MM.1S (cell line): ENCODE measurements around the gene CD86.

ENCODE experiments used
- DNase-seq: peaks from one replicate; pipeline ENCODE4 v3.0.0-alpha.2; 2015
- H2AFZ ChIP-seq: fragments of 300-600 bp; sonication (generic); 2 replicates; pipeline ENCODE4 v1.6.0; 2016; ENCODE audit warnings: antibody characterized with exemption, low read length
- H3F3A ChIP-seq: fragments of 300-600 bp; sonication (generic); 2 replicates; pipeline ENCODE4 v1.6.1; 2016; ENCODE audit warnings: mild to moderate bottlenecking, antibody characterized with exemption, low read length, moderate library complexity, mixed read lengths; ENCODE audit not compliant: insufficient read depth
- H3K27ac ChIP-seq: fragments of 300-600 bp; sonication (generic); 2 replicates; pipeline ENCODE4 v1.5.1; 2016; ENCODE audit warnings: mild to moderate bottlenecking, low read length
- H3K27me3 ChIP-seq: fragments of 300-600 bp; sonication (generic); replicated peaks from 2 replicates; pipeline ENCODE4 v1.6.0; 2016; ENCODE audit warnings: low read length; ENCODE audit not compliant: insufficient read depth
- H3K36me3 ChIP-seq: fragments of 300-600 bp; sonication (generic); replicated peaks from 2 replicates; pipeline ENCODE4 v1.6.1; 2016; ENCODE audit warnings: mild to moderate bottlenecking, low read length, mixed read lengths; ENCODE audit not compliant: insufficient read depth
- H3K4me1 ChIP-seq: fragments of 300-600 bp; sonication (generic); 2 replicates; pipeline ENCODE4 v1.6.1; 2016; ENCODE audit warnings: low read length, mixed read lengths
- H3K4me2 ChIP-seq: fragments of 300-600 bp; sonication (generic); 2 replicates; pipeline ENCODE4 v1.6.0; 2016; ENCODE audit warnings: low read depth, low read length
- H3K4me3 ChIP-seq: fragments of 300-600 bp; sonication (generic); 2 replicates; pipeline ENCODE4 v1.5.1; 2016; ENCODE audit warnings: low read length, mixed read lengths
- H3K79me2 ChIP-seq: fragments of 300-600 bp; sonication (generic); 2 replicates; pipeline ENCODE4 v1.6.1; 2016; ENCODE audit warnings: mixed run types, low read length, mixed read lengths
- H3K9ac ChIP-seq: fragments of 300-600 bp; sonication (generic); 2 replicates; pipeline ENCODE4 v1.6.1; 2016; ENCODE audit warnings: low read length, mixed read lengths
- H3K9me2 ChIP-seq: fragments of 300-600 bp; sonication (generic); replicated peaks from 2 replicates; pipeline ENCODE4 v1.6.1; 2016; ENCODE audit warnings: mild to moderate bottlenecking, low read length, mixed read lengths; ENCODE audit not compliant: insufficient read depth
- H3K9me3 ChIP-seq: fragments of 300-600 bp; sonication (generic); replicated peaks from 2 replicates; pipeline ENCODE4 v1.6.1; 2016; ENCODE audit warnings: mild to moderate bottlenecking, low read length, mixed read lengths; ENCODE audit not compliant: insufficient read depth
- H4K20me1 ChIP-seq: fragments of 300-600 bp; sonication (generic); 2 replicates; pipeline ENCODE4 v1.6.1; 2016; ENCODE audit warnings: mild to moderate bottlenecking, low read length, moderate library complexity, mixed read lengths; ENCODE audit not compliant: insufficient read depth
- CTCF ChIP-seq: fragments of 300-600 bp; sonication (generic); IDR thresholded peaks from 2 replicates; pipeline ENCODE4 v1.5.1; 2016; ENCODE audit warnings: antibody characterized with exemption, low read length, mixed read lengths
- EZH2 ChIP-seq: fragments of 300-600 bp; sonication (generic); optimal IDR thresholded peaks from 2 replicates; pipeline ENCODE3; 2017; ENCODE audit warnings: low read depth, mild to moderate bottlenecking, antibody characterized with exemption, low read length, mixed read lengths
- EZH2phosphoT487 ChIP-seq: fragments of 300-600 bp; sonication (generic); IDR thresholded peaks from 2 replicates; pipeline ENCODE4 v1.6.1; 2018; ENCODE audit warnings: antibody characterized with exemption, low read length

CD86 gene

GRCh38 chr3:122081543-122082247 is 26.5 kb downstream of the CD86 start:
- Histone ChIP-seq H3K27me3 (no peaks in the 10 kb centered on the region), H3K9me2 (no peaks in the 10 kb centered on the region), H2AFZ (no peak overlapping the region), H3K27ac (no peak overlapping the region), H3K4me2 (no peak overlapping the region), H3K9me3 (no peaks in the 10 kb centered on the region), H3K36me3 (no peaks in the 10 kb centered on the region), H3F3A (peaks cover 24% of the 10 kb centered on the region), H3K9ac (no peak overlapping the region), H4K20me1 (no peaks in the 10 kb centered on the region), H3K4me1 (peaks cover 10% of the 10 kb centered on the region), H3K4me3 (no peak overlapping the region), H3K79me2 (peaks cover 36% of the 10 kb centered on the region)
- no peak for DNase-seq
- TF ChIP-seq CTCF, result no peak
- no peak for TF ChIP-seq EZH2
- no peak for TF ChIP-seq EZH2phosphoT487

- Histone ChIP-seq H3K9me3 (no peaks in the 10 kb centered on the region), H3K36me3 (no peaks in the 10 kb centered on the region), H2AFZ (no peak overlapping the region), H3K4me3 (no peak overlapping the region), H3K4me1 (peaks cover 7% of the 10 kb centered on the region), H3K9ac (no peak overlapping the region), H3K79me2 (peaks cover 29% of the 10 kb centered on the region), H3F3A (peaks cover 17% of the 10 kb centered on the region), H3K27me3 (no peaks in the 10 kb centered on the region), H3K4me2 (no peak overlapping the region), H3K9me2 (no peaks in the 10 kb centered on the region), H4K20me1 (no peaks in the 10 kb centered on the region), H3K27ac (no peak overlapping the region)
- DNase-seq, result no peak
- TF ChIP-seq EZH2 (no peak), CTCF (no peak), EZH2phosphoT487 (no peak)
Observed at GRCh38 chr3:122082357-122082756, 27.2 kb downstream of the CD86 start.

- Histone ChIP-seq H3F3A (no peaks in the 10 kb centered on the region), H4K20me1 (no peaks in the 10 kb centered on the region), H3K9ac (no peak overlapping the region), H3K27ac (no peak overlapping the region), H3K4me1 (no peaks in the 10 kb centered on the region), H3K36me3 (no peaks in the 10 kb centered on the region), H3K4me2 (no peak overlapping the region), H3K79me2 (peaks cover 6% of the 10 kb centered on the region; the same call in 1 of the 2 replicates), H3K27me3 (no peaks in the 10 kb centered on the region), H3K9me3 (no peaks in the 10 kb centered on the region), H2AFZ (no peak overlapping the region), H3K9me2 (no peaks in the 10 kb centered on the region), H3K4me3 (no peak overlapping the region)
- DNase-seq, result no peak
- TF ChIP-seq EZH2phosphoT487, result no peak
- TF ChIP-seq EZH2, result no peak
Observed at GRCh38 chr3:122084799-122085198, 29.6 kb downstream of the CD86 start.

- no peak overlapping the region for H3K4me3 ChIP-seq
- no peaks in the 10 kb centered on the region for H3K27me3 ChIP-seq
- no peaks in the 10 kb centered on the region for H3K79me2 ChIP-seq
- H4K20me1 ChIP-seq, result no peaks in the 10 kb centered on the region
- H3K9me3 ChIP-seq, result no peaks in the 10 kb centered on the region
- no peaks in the 10 kb centered on the region for H3K36me3 ChIP-seq
- H3K27ac ChIP-seq, result no peak overlapping the region
- H3K9ac ChIP-seq, result no peak overlapping the region
- H3K4me1 ChIP-seq, result no peaks in the 10 kb centered on the region
- no peak for DNase-seq
- H3F3A ChIP-seq, result no peaks in the 10 kb centered on the region
- H2AFZ ChIP-seq, result no peak overlapping the region
- no peak for TF ChIP-seq EZH2phosphoT487
- no peak for TF ChIP-seq CTCF
- TF ChIP-seq EZH2, result no peak
- no peaks in the 10 kb centered on the region for H3K9me2 ChIP-seq
- H3K4me2 ChIP-seq, result no peak overlapping the region
Observed at GRCh38 chr3:122085673-122086072, 30.5 kb downstream of the CD86 start.
